Activated naive CD4-positive, alpha-beta T cell treated with anti-CD3 and anti-CD28 coated beads, Interleukin-2, amount 10 ng/mL, durations not matched to agents 7 days and 5 days (primary cell): ENCODE results near the gene AGK.
"Not testable (repeated sequence)": the region's sequence is repeated elsewhere in the genome, so short reads cannot be mapped to it uniquely, and the experiment has no call there.

Source experiments
- CTCF ChIA-PET: fragments of 350-600 bp; sonication (Branson Sonifier 250); formaldehyde crosslinking; loops from one replicate; lab custom pipeline; 2021; ENCODE audit warnings: antibody characterized with exemption; lab: Charles Lee
- DNase-seq: peaks from one replicate; pipeline ENCODE4 v3.0.0-alpha.2; 2020
- H3K27ac Mint-ChIP-seq: one replicate; pipeline ENCODE4 v1.8.0; 2021; ENCODE audit warnings: mild to moderate bottlenecking, moderate library complexity, mixed read lengths
- H3K27me3 Mint-ChIP-seq: one replicate; pipeline ENCODE4 v1.8.0; 2021; ENCODE audit warnings: mild to moderate bottlenecking, mixed read lengths
- H3K36me3 Mint-ChIP-seq: one replicate; pipeline ENCODE4 v1.8.0; 2021; ENCODE audit warnings: mixed read lengths
- H3K4me1 Mint-ChIP-seq: one replicate; pipeline ENCODE4 v1.8.0; 2021; ENCODE audit warnings: mixed read lengths
- H3K4me3 Mint-ChIP-seq: one replicate; pipeline ENCODE4 v1.8.0; 2021; ENCODE audit warnings: mild to moderate bottlenecking, moderate library complexity, mixed read lengths
- H3K9me3 Mint-ChIP-seq: one replicate; pipeline ENCODE4 v1.8.0; 2021; ENCODE audit warnings: mixed read lengths

Gene AGK

GRCh38 chr7:141534757-141535737 lies 16.2 kb upstream of the AGK start:
- H3K27ac Mint-ChIP-seq, result no peak overlapping the region
- no peak for DNase-seq
- CTCF ChIA-PET, result interaction anchor here (1.3 to 1.8 kb wide), 2 partner anchors 15 to 465 kb away, joined by 3 to 6 read pairs; no protein-coding TSS in a partner anchor

DNA sequence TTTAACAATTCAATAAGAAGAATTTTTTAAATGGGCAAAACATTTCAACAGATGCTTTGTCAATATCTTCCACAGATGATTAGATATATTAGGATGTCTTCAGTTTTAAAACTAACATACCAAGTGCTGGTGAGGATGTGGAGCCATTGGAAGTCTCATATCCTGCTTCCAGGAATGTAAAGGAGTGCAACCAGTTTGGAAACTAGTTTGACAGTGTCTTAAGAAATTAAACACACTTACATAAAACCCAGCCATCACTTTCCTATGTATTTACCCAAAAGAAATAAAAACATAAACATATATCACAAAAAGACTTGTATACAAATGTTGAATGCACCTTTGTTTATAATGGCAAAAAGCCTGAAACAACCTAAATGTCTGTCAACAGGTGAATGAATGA lies 13.3 kb upstream of the AGK start:
- Mint-ChIP-seq H3K4me3 (no peak overlapping the region), H3K27me3 (peaks cover 54% of the 10 kb centered on the region), H3K4me1 (no peaks in the 10 kb centered on the region), H3K36me3 (no peaks in the 10 kb centered on the region), H3K9me3 (no peaks in the 10 kb centered on the region), H3K27ac (no peak overlapping the region)
- CTCF ChIA-PET, result no interaction called here
- DNase-seq, result no peak

More at GRCh38 chr7:141534757-141535737, 16.2 kb upstream of the AGK start:
- Mint-ChIP-seq H3K36me3 (no peaks in the 10 kb centered on the region), H3K9me3 (no peaks in the 10 kb centered on the region), H3K4me3 (no peak overlapping the region), H3K4me1 (no peaks in the 10 kb centered on the region), H3K27me3 (peaks cover 37% of the 10 kb centered on the region)

GRCh38 chr7:141541375-141541774 lies 9.8 kb upstream of the AGK start:
- Mint-ChIP-seq H3K27ac (no peak overlapping the region), H3K4me3 (no peak overlapping the region), H3K4me1 (no peaks in the 10 kb centered on the region), H3K36me3 (no peaks in the 10 kb centered on the region), H3K27me3 (peaks cover 47% of the 10 kb centered on the region), H3K9me3 (no peaks in the 10 kb centered on the region)
- CTCF ChIA-PET, result interaction anchor here (1.4 kb wide), 1 partner anchor 109 kb away, joined by 3 read pairs; no protein-coding TSS in a partner anchor
- DNase-seq, result no peak

DNA sequence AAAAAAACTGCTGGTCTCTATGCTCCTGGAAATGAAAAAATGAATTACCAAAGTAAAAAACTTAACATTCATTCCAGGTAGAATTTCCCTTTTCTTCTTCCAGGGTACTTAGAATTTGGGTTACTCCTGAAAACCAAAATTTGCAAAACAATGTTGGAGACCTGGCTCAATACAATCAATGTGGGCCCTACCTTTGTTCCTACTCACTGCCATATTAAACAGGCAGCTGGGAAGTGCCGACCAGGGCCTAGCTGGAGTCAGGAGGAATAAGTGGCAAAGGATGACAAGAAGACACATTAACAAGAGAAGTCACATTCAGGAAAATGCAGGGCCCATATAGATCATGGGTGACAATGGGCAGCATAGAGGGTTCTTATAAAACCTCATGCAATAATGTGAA lies 6.4 kb upstream of the AGK start:
- DNase-seq, result no peak
- Mint-ChIP-seq H3K27ac (no peak overlapping the region), H3K36me3 (no peaks in the 10 kb centered on the region), H3K27me3 (peaks cover 25% of the 10 kb centered on the region), H3K4me1 (no peaks in the 10 kb centered on the region), H3K9me3 (no peaks in the 10 kb centered on the region), H3K4me3 (no peak overlapping the region)
- CTCF ChIA-PET, result no interaction called here

DNA sequence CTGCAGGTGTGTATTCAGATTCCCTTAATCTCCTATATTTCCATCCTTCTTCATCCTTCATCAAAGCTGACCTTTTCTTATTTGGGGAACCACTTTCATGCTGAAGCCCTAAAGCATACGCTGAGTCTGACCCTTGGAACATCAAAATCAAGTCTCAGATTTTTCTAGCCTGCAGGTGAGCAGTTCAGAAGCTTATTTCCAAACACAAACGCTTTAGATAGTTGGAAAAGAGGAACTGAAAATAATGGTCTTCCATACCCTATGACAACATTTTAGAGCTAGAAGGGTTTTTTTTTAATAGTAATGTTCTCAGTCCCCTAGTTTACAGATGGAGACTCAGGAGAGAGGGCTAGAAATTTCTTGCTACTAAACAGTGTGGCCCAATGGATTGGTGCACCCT lies 1.6 kb upstream of the AGK start:
- CTCF ChIA-PET, result interaction anchor here (1.3 to 1.5 kb wide), 2 partner anchors 16 to 188 kb away, joined by 3 to 4 read pairs; no protein-coding TSS in a partner anchor
- peaks cover 15% of the 10 kb centered on the region for H3K36me3 Mint-ChIP-seq
- no peaks in the 10 kb centered on the region for H3K9me3 Mint-ChIP-seq
- no peak overlapping the region for H3K27ac Mint-ChIP-seq
- H3K27me3 Mint-ChIP-seq, result no peaks in the 10 kb centered on the region
- H3K4me3 Mint-ChIP-seq, result peak overlapping the region; percentile 34
- no peak for DNase-seq
- H3K4me1 Mint-ChIP-seq, result peaks cover 28% of the 10 kb centered on the region

DNA sequence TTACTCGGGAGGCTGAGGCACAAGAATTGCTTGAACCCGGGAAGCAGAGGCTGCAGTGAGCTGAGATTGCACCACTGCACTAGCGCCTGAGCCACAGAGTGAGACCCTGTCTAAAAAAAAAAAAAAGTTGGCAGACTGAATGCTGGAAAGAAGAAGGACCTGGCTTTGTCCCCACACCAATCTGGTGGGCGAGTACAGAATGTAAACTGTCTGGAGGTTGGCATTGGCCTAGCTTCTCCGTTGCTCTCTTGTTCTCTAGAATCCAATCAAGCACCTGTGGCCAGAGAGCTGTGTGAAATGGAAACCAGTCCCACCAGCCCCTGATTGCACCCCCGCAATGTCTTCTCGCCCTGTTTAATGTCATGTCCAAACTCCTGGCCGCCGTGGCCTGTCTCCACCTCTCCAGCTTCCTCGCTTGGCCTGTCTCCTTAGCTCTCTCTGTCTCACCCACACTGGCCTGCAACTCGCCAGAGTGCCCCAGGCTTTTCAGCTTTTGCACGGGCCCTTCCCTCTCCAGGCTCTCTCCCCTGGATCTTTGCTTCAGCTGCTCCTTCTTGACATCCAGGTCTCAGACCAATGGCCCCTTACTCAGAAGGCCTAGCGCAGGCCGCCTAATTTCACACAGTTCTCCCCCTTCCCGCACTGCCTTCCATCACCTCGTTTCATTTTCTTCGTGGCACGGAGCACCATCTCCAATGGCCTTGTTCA lies 670 bp upstream of the AGK start:
- peaks cover 32% of the 10 kb centered on the region for H3K4me1 Mint-ChIP-seq
- no peak for DNase-seq
- peak overlapping the region; percentile 86 for H3K27ac Mint-ChIP-seq
- peaks cover 24% of the 10 kb centered on the region for H3K36me3 Mint-ChIP-seq
- CTCF ChIA-PET, result interaction anchor here (1.3 to 2.2 kb wide), 2 partner anchors 17 to 99 kb away, joined by 4 to 6 read pairs; no protein-coding TSS in a partner anchor
- peak overlapping the region; percentile 85 for H3K4me3 Mint-ChIP-seq
- no peaks in the 10 kb centered on the region for H3K27me3 Mint-ChIP-seq
- no peaks in the 10 kb centered on the region for H3K9me3 Mint-ChIP-seq

GRCh38 chr7:141551782-141552181 lies 572 bp downstream of the AGK start:
- H3K36me3 Mint-ChIP-seq, result peaks cover 34% of the 10 kb centered on the region
- DNase-seq, result no peak
- H3K9me3 Mint-ChIP-seq, result no peaks in the 10 kb centered on the region
- CTCF ChIA-PET, result interaction anchor here (1.2 to 2.2 kb wide), 2 partner anchors 18 to 98 kb away, joined by 3 to 6 read pairs; no protein-coding TSS in a partner anchor
- peak overlapping the region; percentile 85 for H3K4me3 Mint-ChIP-seq
- no peaks in the 10 kb centered on the region for H3K27me3 Mint-ChIP-seq
- H3K4me1 Mint-ChIP-seq, result peaks cover 41% of the 10 kb centered on the region
- peak overlapping the region; percentile 84 for H3K27ac Mint-ChIP-seq

GRCh38 chr7:141557360-141557759 lies 6.2 kb downstream of the AGK start:
- H3K4me1 Mint-ChIP-seq, result peaks cover 68% of the 10 kb centered on the region
- H3K36me3 Mint-ChIP-seq, result peaks cover 80% of the 10 kb centered on the region
- CTCF ChIA-PET, result no interaction called here
- H3K27ac Mint-ChIP-seq, result peak overlapping the region; percentile 98
- H3K9me3 Mint-ChIP-seq, result peaks cover 15% of the 10 kb centered on the region
- H3K4me3 Mint-ChIP-seq, result no peak overlapping the region
- no peak for DNase-seq
- no peaks in the 10 kb centered on the region for H3K27me3 Mint-ChIP-seq

DNA sequence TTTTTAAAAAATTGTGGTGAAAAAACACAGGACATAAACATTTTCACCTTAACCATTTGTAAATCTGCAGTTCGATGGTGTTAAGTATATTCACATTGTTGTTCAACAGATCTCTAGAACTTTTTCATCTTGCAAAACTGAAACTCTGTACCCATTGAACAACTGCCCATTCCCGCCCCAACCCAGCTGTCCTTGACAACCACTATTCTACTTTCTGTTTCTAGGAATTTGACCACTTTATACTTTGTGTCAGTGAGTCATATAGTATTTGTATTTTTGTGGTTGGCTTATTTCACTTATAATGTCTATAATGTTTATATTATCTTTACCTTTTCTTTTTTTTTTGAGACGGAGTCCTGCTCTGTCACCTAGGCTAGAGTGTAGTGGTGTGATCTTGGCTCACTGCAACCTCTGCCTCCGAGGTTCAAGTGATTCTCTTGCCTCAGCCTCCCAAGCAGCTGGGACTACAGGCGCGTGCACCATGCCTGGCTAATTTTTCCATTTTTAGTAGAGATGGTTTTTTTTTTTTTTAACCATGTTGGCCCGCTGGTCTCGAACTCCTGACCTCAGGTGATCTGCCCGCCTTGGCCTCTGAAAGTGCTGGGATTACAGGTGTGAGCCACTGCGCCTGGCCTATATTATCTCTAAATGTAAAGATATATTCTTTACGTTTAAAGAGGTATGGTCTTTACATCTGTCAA lies 6.8 kb downstream of the AGK start:
- DNase-seq, result peak; percentile 53
- CTCF ChIA-PET, H3K27me3 Mint-ChIP-seq: not testable (repeated sequence)
- peak overlapping the region; percentile 98 for H3K27ac Mint-ChIP-seq
- H3K4me1 Mint-ChIP-seq, result peaks cover 62% of the 10 kb centered on the region
- peaks cover 80% of the 10 kb centered on the region for H3K36me3 Mint-ChIP-seq
- H3K4me3 Mint-ChIP-seq, result peak overlapping the region; percentile 26
- H3K9me3 Mint-ChIP-seq, result peaks cover 15% of the 10 kb centered on the region

DNA sequence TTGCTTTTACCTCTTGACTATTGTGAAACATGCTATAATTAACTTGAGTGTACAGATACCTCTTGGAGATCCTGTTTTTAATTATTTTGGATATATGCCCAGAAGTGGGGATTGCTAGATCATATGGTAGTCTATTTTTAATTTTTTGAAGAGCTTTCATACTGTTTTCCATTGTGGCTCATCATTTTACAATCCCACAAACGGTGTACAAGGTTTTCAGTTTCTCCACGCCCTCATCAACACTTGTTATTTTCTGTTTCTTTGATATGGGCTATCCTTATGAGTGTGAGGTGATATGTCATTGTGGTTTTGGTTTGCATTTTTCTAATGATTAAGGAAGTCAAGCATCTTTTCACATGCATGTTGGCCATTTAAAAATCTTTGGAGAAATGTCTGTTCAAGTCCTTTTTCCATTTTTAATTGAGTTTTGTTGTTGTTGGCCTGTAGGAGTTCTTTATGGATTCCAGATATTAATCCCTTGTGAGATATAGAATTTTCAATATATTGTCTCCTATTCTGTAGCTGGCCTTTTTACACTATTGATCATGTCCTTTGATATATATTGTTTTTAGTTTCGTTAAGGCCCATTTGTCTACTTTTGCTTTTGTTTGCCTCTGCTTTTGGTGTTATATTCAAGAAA lies 7.5 kb downstream of the AGK start:
- peak overlapping the region; percentile 98 for H3K27ac Mint-ChIP-seq
- no peaks in the 10 kb centered on the region for H3K27me3 Mint-ChIP-seq
- CTCF ChIA-PET, result no interaction called here
- no peak for DNase-seq
- peaks cover 83% of the 10 kb centered on the region for H3K36me3 Mint-ChIP-seq
- peaks cover 59% of the 10 kb centered on the region for H3K4me1 Mint-ChIP-seq
- H3K4me3 Mint-ChIP-seq, result peak overlapping the region; percentile 26
- peaks cover 15% of the 10 kb centered on the region for H3K9me3 Mint-ChIP-seq

GRCh38 chr7:141559961-141560360 lies 8.8 kb downstream of the AGK start:
- H3K27me3 Mint-ChIP-seq, result no peaks in the 10 kb centered on the region
- CTCF ChIA-PET, result no interaction called here
- peaks cover 15% of the 10 kb centered on the region for H3K9me3 Mint-ChIP-seq
- H3K4me3 Mint-ChIP-seq, result no peak overlapping the region
- DNase-seq, result no peak
- peaks cover 69% of the 10 kb centered on the region for H3K4me1 Mint-ChIP-seq
- peak overlapping the region; percentile 56 for H3K27ac Mint-ChIP-seq
- H3K36me3 Mint-ChIP-seq, result peaks cover 93% of the 10 kb centered on the region

DNA sequence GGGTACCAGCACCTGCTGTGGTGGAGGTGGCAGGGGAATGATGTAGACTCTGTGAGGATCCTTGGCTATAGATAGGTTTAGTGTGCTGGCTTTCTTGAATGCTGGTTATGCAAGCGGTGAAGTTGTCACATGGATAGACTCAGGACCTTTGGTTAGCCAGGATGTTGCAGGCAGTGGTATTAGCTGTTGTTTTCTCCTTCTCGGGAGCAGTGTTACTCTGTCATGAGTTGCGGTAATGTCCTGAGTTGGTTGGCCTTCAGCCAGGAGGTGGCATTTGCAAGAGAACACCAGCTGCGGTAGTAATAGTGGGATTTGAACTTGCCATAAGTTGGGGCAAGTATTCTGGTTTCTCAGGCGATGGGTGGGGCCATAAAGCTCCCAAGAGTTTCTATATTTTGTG lies 10.8 kb downstream of the AGK start:
- CTCF ChIA-PET, result no interaction called here
- peaks cover 70% of the 10 kb centered on the region for H3K4me1 Mint-ChIP-seq

DNA sequence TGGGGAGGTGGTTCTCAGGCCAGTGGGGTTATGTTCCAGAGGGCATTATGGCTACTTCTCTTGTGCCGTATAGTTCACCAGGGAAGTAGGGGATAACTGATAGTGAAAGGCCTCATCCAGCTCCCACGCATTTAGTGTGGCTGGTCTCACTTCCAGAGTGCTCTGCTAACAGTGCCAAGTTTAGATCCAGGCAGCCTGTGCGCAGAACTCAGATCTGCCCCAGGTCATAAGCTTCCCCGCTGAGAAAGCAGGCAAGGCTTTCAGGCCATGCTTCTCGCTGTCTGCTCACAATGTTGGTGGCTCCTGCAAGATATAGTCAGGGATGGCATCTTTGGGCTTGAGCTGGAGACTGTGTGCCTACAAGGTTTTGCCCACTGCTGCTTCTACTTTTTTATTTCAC lies 11.3 kb downstream of the AGK start:
- CTCF ChIA-PET, result no interaction called here
- peaks cover 15% of the 10 kb centered on the region for H3K9me3 Mint-ChIP-seq
- peaks cover 65% of the 10 kb centered on the region for H3K4me1 Mint-ChIP-seq
- H3K27me3 Mint-ChIP-seq, result no peaks in the 10 kb centered on the region
- DNase-seq, result no peak
- H3K27ac Mint-ChIP-seq, result no peak overlapping the region
- peaks cover 94% of the 10 kb centered on the region for H3K36me3 Mint-ChIP-seq
- H3K4me3 Mint-ChIP-seq, result no peak overlapping the region

More for the DNA sequence above, 10.8 kb downstream of the AGK start:
- no peaks in the 10 kb centered on the region for H3K27me3 Mint-ChIP-seq
- H3K27ac Mint-ChIP-seq, result no peak overlapping the region
- peaks cover 96% of the 10 kb centered on the region for H3K36me3 Mint-ChIP-seq
- no peak for DNase-seq
- no peak overlapping the region for H3K4me3 Mint-ChIP-seq
- H3K9me3 Mint-ChIP-seq, result peaks cover 15% of the 10 kb centered on the region
